RPMI8226 (cell line): Measurements from ENCODE around the gene SLC15A2.
A peak's percentile ranks its signal among the peaks of the same experiment; 100 is the strongest.
"Not testable (repeated sequence)": the region's sequence is repeated elsewhere in the genome, so short reads cannot be mapped to it uniquely, and the experiment has no call there.

Experiments used
- DNase-seq: peaks from one replicate; pipeline ENCODE4 v3.0.0-alpha.2; 2015

SLC15A2 gene

GRCh38 chr3:121938141-121938855, 44.1 kb downstream of the SLC15A2 start:
- DNase-seq, result not testable (repeated sequence)

- no peak for DNase-seq
Measured at GRCh38 chr3:121941592-121941991, 47.4 kb downstream of the SLC15A2 start.

- no peak for DNase-seq
Measured at GRCh38 chr3:121942116-121942786, 48.0 kb downstream of the SLC15A2 start.

- DNase-seq, result no peak
Measured at GRCh38 chr3:121943431-121943830, 49.2 kb downstream of the SLC15A2 start.

GRCh38 chr3:121948641-121949040, 54.4 kb downstream of the SLC15A2 start:
- DNase-seq, result no peak

- DNase-seq, result no peak
Measured at GRCh38 chr3:121951291-121951919, 57.2 kb downstream of the SLC15A2 start.

- DNase-seq, result no peak
Measured at GRCh38 chr3:121956363-121956762, 62.2 kb downstream of the SLC15A2 start.

GRCh38 chr3:121957674-121958415, 63.6 kb downstream of the SLC15A2 start:
- DNase-seq, result peak; percentile 75

GRCh38 chr3:121958801-121959200, 64.6 kb downstream of the SLC15A2 start:
- DNase-seq, result no peak

- no peak for DNase-seq
Measured at GRCh38 chr3:121961283-121961682, 67.1 kb downstream of the SLC15A2 start.

- no peak for DNase-seq
Measured at GRCh38 chr3:121962443-121962842, 68.2 kb downstream of the SLC15A2 start.

GRCh38 chr3:121963608-121964007, 69.4 kb downstream of the SLC15A2 start:
- no peak for DNase-seq

GRCh38 chr3:121969631-121970030, 75.4 kb downstream of the SLC15A2 start:
- DNase-seq, result no peak

GRCh38 chr3:121970047-121970446, 75.8 kb downstream of the SLC15A2 start:
- no peak for DNase-seq

GRCh38 chr3:121974601-121975111, 80.5 kb downstream of the SLC15A2 start:
- DNase-seq, result no peak

GRCh38 chr3:121975702-121976302, 81.6 kb downstream of the SLC15A2 start:
- no peak for DNase-seq

GRCh38 chr3:121976727-121977126, 82.5 kb downstream of the SLC15A2 start:
- DNase-seq, result no peak

- no peak for DNase-seq
Measured at GRCh38 chr3:121979246-121979645, 85.0 kb downstream of the SLC15A2 start.

- no peak for DNase-seq
Measured at GRCh38 chr3:121979734-121980449, 85.7 kb downstream of the SLC15A2 start.

GRCh38 chr3:121980450-121980796, 86.2 kb downstream of the SLC15A2 start:
- DNase-seq, result no peak

- no peak for DNase-seq
Measured at GRCh38 chr3:121981473-121981872, 87.3 kb downstream of the SLC15A2 start.

GRCh38 chr3:121985846-121986245, 91.6 kb downstream of the SLC15A2 start:
- no peak for DNase-seq
